HTR-8/SVneo (cell line): ENCODE measurements around the gene ONECUT3.
A peak's percentile ranks its signal among the peaks of the same experiment; 100 is the strongest.
"Not testable (repeated sequence)": the region's sequence is repeated elsewhere in the genome, so short reads cannot be mapped to it uniquely, and the experiment has no call there.

Source experiments
- DNase-seq: peaks from one replicate; pipeline ENCODE4 v3.0.0; 2011; ENCODE audit warnings: low spot score, mixed read lengths; ENCODE audit not compliant: insufficient read length
- FAIRE-seq: peaks from 2 replicates; lab custom pipeline; 2011; peaks lifted over from hg19 to GRCh38; lab: Jason Lieb, UNC

The ONECUT3 gene

GRCh38 chr19:1752757-1753728 lies at the start of gene ONECUT3:
ONECUT3 (plus strand) TSS chr19:1753506; CDS start chr19:1753663, 157 bp downstream.
- DNase-seq = no peak
- FAIRE-seq = no peak

- FAIRE-seq (no peak), DNase-seq (no peak)
Observed at GRCh38 chr19:1704339-1704738, 49.0 kb upstream of the ONECUT3 start.

DNA sequence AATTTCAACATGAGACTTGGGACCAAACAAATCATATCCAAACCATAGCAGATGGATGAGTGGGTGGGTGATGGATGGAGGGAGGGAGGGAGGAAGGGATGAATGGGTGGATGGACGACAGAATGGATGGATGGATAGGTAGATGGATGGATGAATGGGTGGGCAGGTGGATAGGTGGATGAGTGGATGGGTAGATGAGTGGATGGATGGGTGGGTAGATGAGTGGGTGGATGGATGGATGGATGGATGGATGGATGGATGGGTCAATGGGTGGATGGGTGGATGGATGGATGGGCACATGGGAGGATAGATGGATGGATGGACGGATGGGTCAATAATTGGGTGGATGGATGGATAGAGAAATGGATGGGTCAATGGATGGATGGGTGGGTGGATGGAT lies 47.9 kb upstream of the ONECUT3 start:
- FAIRE-seq = no peak
- DNase-seq = no peak

DNA sequence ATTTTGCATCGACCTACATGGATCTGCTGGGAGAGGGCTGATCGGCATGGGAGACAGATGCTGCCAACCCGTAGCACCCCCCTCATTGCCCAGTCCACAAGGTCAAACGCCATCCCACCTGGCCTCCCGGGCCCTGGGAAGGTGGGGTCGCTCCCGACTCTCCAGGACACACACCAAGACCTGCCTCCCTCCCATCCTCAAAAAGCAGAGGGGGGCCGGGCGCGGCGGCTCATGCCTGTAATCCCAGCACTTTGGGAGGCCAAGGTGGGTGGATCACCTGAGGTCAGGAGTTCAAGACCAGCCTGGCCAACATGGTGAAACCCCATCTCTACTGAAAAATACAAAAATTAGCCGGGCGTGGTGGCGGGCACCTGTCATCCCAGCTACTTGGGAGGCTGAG lies 46.7 kb upstream of the ONECUT3 start:
- not testable (repeated sequence) for DNase-seq, FAIRE-seq

GRCh38 chr19:1707240-1707639 lies 46.1 kb upstream of the ONECUT3 start:
- FAIRE-seq (no peak), DNase-seq (no peak)

- no peak for DNase-seq
- no peak for FAIRE-seq
Observed at GRCh38 chr19:1713170-1713569, 40.1 kb upstream of the ONECUT3 start.

GRCh38 chr19:1715540-1715939 lies 37.8 kb upstream of the ONECUT3 start:
- FAIRE-seq (no peak), DNase-seq (no peak)

- no peak for DNase-seq
- FAIRE-seq = no peak
Observed at GRCh38 chr19:1717200-1717969, 35.9 kb upstream of the ONECUT3 start.

DNA sequence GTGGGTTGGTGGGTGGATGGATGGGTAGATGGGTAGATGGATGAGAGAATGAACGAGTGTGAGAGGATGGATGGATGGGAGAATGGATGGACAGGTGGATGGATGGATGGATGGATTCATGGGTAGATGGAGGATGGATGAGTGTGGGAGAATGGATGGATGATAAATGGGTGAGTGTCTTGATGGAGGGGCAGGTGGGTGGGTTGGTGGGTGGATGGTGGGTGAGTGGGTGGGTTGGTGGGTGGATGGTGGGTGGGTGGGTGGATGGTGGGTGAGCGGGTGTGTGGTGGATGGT lies 35.4 kb upstream of the ONECUT3 start:
- FAIRE-seq = no peak
- DNase-seq = no peak

GRCh38 chr19:1718420-1719291 lies 34.6 kb upstream of the ONECUT3 start:
- FAIRE-seq = no peak

DNA sequence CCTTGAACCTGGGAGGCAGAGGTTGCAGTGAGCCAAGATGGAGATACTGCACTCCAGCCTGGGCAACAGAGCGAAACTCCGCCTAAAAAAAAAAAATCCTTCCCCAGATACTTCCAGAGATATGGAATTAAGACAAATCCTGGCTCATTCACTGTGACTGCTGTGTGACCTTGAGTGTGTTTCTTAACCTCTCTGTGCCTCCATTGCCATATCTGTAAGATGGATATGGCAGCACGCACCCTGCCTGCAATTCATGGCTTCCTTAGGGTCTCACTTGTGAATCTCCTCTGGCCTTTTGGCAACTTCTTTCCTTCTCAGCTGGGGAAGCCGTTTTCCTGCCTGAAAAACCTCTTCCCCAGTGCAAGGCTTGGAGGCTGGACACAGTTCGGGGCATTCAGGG lies 33.8 kb upstream of the ONECUT3 start:
- no peak for DNase-seq
- no peak for FAIRE-seq

More at GRCh38 chr19:1718420-1719291, 34.6 kb upstream of the ONECUT3 start:
- no peak for DNase-seq

- FAIRE-seq (no peak), DNase-seq (no peak)
Observed at GRCh38 chr19:1720237-1720636, 33.1 kb upstream of the ONECUT3 start.

- FAIRE-seq (no peak), DNase-seq (peak; percentile 90)
Observed at GRCh38 chr19:1725100-1726064, 27.9 kb upstream of the ONECUT3 start.

DNA sequence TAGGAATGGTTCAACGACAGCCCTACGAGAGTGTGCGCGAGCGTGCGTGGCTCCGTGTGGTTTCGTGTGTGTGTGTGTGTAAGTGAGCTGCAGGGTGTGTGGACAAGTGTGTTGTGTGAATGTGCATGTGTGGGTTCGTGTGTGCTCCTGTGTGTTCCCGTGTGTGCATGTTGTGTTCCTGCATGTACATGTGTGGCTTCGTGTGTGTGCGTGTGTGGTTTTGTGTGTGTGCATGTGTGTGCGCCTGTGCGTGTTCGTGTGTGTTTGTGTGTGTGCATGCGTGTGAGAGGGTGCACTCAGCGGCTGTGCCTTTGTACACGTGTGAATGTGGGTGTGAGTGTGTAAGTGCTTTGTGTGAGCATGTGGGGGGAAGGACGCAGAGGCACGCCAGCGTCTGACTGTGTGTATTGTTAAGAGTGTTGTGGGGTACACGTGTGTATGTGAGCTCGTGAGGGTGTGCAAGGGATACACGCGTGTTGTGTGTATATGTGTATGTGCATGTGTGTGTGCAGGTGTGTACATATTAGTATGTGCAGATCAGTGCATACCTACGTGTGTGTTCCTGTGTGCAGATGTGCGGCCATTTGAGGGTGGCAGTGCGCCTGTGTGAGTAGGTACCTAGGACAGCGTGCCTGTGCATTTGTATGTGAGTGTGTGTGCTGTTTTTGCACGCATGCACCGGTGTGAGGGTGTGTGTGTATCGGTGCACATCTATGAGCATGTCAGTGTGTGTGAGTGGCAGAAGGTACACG lies 24.3 kb upstream of the ONECUT3 start:
- FAIRE-seq (peak; percentile 88), DNase-seq (no peak)

DNA sequence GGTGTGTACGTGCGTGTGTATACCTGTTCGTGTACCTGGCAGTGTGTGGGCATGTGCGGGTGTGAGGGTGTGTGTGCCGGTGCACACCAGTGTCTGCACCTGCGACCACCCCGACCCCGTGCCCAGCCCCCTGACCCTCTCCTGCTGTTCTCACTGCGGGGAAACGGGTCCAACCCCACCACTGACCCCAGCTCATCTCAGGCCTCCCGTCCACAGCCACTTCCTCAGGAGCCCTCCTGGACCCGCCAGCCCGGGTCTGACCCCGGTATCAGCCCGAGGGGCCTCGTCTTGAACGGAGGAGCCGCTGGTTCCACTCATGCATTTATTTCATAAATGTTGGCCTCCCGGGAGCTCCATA lies 23.8 kb upstream of the ONECUT3 start:
- DNase-seq (no peak), FAIRE-seq (no peak)

- FAIRE-seq (no peak), DNase-seq (no peak)
Observed at GRCh38 chr19:1730157-1730556, 23.1 kb upstream of the ONECUT3 start.

DNA sequence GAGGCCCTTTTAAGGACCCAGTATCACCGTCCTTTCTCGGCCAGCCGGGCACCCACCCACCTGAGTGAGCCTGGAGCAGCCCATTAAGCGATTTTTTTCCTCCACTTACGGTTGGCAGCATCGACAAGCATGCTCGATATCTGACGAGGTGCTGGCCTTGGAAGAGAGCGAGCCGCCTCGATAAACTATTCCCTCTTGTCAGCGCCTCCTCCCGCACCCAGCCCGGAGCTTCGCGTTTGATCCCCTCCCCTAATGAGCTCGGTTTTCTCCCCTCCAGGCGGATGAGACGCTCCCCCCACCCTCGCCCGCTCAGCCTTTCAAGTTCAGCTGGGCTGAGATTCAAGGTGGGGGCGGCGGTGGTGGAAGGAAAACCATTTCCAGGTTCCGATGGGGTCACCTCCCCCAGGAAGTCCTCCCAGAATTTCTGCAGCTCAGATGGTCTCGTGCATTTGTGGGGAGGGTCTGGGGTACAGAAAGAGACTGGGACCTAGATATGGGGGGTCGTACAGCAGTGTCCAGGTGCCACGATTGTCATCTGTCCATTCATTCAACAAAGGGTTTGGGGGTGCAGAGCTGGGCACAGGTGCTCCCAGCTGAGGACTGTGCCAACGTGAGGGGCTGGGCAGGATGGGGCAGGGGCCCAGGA lies 18.9 kb upstream of the ONECUT3 start:
- FAIRE-seq (no peak), DNase-seq (no peak)

DNA sequence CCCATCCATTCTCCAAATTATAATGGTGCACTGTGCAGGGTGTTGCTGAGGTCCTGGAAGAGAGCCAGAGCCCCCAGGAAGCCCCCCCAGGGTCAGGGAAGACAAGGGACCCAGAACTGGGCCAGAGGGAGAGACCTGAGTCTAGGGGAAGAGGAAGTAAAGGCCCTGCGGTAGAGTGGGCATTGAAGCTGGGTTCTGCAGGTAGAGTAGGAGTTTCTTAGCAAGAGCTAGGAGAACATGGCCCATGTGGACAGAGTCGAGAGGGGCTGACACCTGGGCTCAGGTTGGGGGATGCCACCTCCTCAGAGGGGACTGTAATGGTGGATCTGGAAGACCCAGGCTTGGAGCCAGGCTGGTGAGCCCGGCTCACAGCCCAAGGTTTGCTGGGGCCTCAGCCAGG lies 17.0 kb upstream of the ONECUT3 start:
- DNase-seq (no peak), FAIRE-seq (no peak)
